ENCODE data around the gene MARCHF10. TPM values are rescaled to one million over a fixed set of nuclear protein-coding genes. Genes with fewer than 3 reads are reported as not detected.
A peak's percentile ranks its signal among the peaks of the same experiment; 100 is the strongest.

MARCHF10 gene
- total and polyA plus RNA-seq, 2 of the 4 experiments (the other 2 are of a cell fraction): 0.18 to 0.74 TPM

- Histone ChIP-seq H3K18ac (ENCODE audit: low read depth, low read length) (no peak overlapping the region), H3K27ac (ENCODE audit: insufficient read depth, low read length) (no peak overlapping the region), H3K79me1 (ENCODE audit: low read depth in 1 of 2, low read length in 2 of 2) (peaks cover 0 to 9% of the 10 kb centered on the region in 2 experiments; a peak in 1 of 4 replicates), H3K23ac (ENCODE audit: low read depth, low read length) (no peak overlapping the region), H3K4me1 (ENCODE audit: control insufficient read depth, insufficient read depth, low read length) (peaks cover 3% of the 10 kb centered on the region; the same call in 1 of the 2 replicates), H3K4ac (ENCODE audit: low read depth, low read length) (no peak overlapping the region), H4K8ac (ENCODE audit: low read depth in 2 of 2, low read length in 2 of 2) (no peak overlapping the region), H2BK5ac (ENCODE audit: low read depth, low read length, poor library complexity, severe bottlenecking) (no peak overlapping the region), H2AK5ac (ENCODE audit: low read depth, low read length) (no peak overlapping the region), H3K14ac (replicated peaks; ENCODE audit: low read depth, low read length) (no peak overlapping the region), H3K9ac (ENCODE audit: low read depth, low read length) (no peak overlapping the region), H2AK9ac (replicated peaks; ENCODE audit: low read depth, low read length, poor library complexity) (peak overlapping the region; percentile 1), H3K4me3 (ENCODE audit: insufficient read depth, low read depth, low read length) (no peak overlapping the region), H2BK120ac (ENCODE audit: low read depth, low read length) (no peak overlapping the region), H4K5ac (ENCODE audit: low read depth, low read length) (no peak overlapping the region), H4K20me1 (ENCODE audit: insufficient read depth, low read length) (0 out of 2 replicates have a peak, but pooled peaks cover 4% of the 10 kb centered on the region), H3K56ac (ENCODE audit: extremely low read depth, insufficient read depth, low read length) (no peak overlapping the region), H3K36me3 (ENCODE audit: control insufficient read depth, insufficient read depth, low read length) (peaks cover 47% of the 10 kb centered on the region), H4K91ac (ENCODE audit: insufficient read depth, low read depth, low read length) (no peak overlapping the region), H2AFZ (replicated peaks; ENCODE audit: low read length, poor library complexity) (no peak overlapping the region), H3K9me1 (ENCODE audit: insufficient read depth, low read length) (peaks cover 9% of the 10 kb centered on the region), H3K27me3 (ENCODE audit: control insufficient read depth, insufficient read depth, low read length) (no peaks in the 10 kb centered on the region), H3K4me2 (ENCODE audit: low read depth, low read length) (no peak overlapping the region), H2BK15ac (ENCODE audit: low read depth, low read length) (no peak overlapping the region), H3K9me3 (ENCODE audit: control insufficient read depth, insufficient read depth, low read length) (no peaks in the 10 kb centered on the region), H2BK20ac (ENCODE audit: low read depth, low read length) (no peak overlapping the region)
- intact Hi-C loops (cut with micrococcal nuclease): no loop called here
- BruUV-seq (replicated peaks): no TSS peak
- dilution Hi-C loops (cut with HindIII; ENCODE audit: low sequenced_read_pairs, unreplicated experiment): no loop called here
- DNase-seq (no peak), ATAC-seq (ENCODE audit: low read depth) (no peak)
- TF ChIP-seq MXI1 (IDR thresholded peaks at IDR 0.05; ENCODE audit: borderline replicate concordance, low read depth, low read length) (no peak), MAFK (IDR thresholded peaks at IDR 0.05; ENCODE audit: low read depth, low read length) (no peak), FOS (IDR thresholded peaks at IDR 0.05; ENCODE audit: low read depth, low read length) (no peak), SMC3 (IDR thresholded peaks at IDR 0.05; ENCODE audit: low read depth, low read length) (no peak), RCOR1 (IDR thresholded peaks at IDR 0.05; ENCODE audit: insufficient replicate concordance, low read length) (no peak), CHD1 (IDR thresholded peaks at IDR 0.05; ENCODE audit: low read depth, low read length) (no peak), BHLHE40 (IDR thresholded peaks at IDR 0.05; ENCODE audit: low read depth, low read length) (no peak), RFX5 (IDR thresholded peaks at IDR 0.05; ENCODE audit: low read depth, low read length) (no peak), CEBPB (IDR thresholded peaks at IDR 0.05; ENCODE audit: low read depth, low read length) (no peak)
- TF ChIP-seq, protein P1, sequence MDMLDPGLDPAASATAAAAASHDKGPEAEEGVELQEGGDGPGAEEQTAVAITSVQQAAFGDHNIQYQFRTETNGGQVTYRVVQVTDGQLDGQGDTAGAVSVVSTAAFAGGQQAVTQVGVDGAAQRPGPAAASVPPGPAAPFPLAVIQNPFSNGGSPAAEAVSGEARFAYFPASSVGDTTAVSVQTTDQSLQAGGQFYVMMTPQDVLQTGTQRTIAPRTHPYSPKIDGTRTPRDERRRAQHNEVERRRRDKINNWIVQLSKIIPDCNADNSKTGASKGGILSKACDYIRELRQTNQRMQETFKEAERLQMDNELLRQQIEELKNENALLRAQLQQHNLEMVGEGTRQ (IDR thresholded peaks at IDR 0.05; ENCODE audit: low read depth, low read length): no peak
- TF ChIP-seq, protein P2, sequence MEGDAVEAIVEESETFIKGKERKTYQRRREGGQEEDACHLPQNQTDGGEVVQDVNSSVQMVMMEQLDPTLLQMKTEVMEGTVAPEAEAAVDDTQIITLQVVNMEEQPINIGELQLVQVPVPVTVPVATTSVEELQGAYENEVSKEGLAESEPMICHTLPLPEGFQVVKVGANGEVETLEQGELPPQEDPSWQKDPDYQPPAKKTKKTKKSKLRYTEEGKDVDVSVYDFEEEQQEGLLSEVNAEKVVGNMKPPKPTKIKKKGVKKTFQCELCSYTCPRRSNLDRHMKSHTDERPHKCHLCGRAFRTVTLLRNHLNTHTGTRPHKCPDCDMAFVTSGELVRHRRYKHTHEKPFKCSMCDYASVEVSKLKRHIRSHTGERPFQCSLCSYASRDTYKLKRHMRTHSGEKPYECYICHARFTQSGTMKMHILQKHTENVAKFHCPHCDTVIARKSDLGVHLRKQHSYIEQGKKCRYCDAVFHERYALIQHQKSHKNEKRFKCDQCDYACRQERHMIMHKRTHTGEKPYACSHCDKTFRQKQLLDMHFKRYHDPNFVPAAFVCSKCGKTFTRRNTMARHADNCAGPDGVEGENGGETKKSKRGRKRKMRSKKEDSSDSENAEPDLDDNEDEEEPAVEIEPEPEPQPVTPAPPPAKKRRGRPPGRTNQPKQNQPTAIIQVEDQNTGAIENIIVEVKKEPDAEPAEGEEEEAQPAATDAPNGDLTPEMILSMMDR (conservative IDR thresholded peaks at IDR 0.05; ENCODE audit: low read depth, low read length): no peak
- TF ChIP-seq, protein P3, sequence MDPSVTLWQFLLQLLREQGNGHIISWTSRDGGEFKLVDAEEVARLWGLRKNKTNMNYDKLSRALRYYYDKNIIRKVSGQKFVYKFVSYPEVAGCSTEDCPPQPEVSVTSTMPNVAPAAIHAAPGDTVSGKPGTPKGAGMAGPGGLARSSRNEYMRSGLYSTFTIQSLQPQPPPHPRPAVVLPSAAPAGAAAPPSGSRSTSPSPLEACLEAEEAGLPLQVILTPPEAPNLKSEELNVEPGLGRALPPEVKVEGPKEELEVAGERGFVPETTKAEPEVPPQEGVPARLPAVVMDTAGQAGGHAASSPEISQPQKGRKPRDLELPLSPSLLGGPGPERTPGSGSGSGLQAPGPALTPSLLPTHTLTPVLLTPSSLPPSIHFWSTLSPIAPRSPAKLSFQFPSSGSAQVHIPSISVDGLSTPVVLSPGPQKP (IDR thresholded peaks at IDR 0.05; ENCODE audit: borderline replicate concordance, low read depth, low read length): no peak
- 95% methylated on average over 13 of the region's 20 CpGs; no CpG with 5 or more reads in 1 of the 2 experiments for WGBS, 2 experiments (ENCODE audit: extremely low coverage in 2 of 2, insufficient read length in 1 of 2)
- in situ Hi-C loops (cut with MboI; ENCODE audit: low sequenced_read_pairs): loop anchor here (10.0 kb wide), 1 partner anchor 703 kb away; no protein-coding TSS in a partner anchor
- CTCF ChIA-PET: interaction anchor here (0.7 kb wide), 1 partner anchor 88 kb away, joined by 5 read pairs; no protein-coding TSS in a partner anchor
- POLR2A ChIA-PET (ENCODE audit: unreplicated experiment): no interaction called here
These were observed 115.9 kb downstream of the MARCHF10 start for GRCh38 chr17:62692159-62692651.

Measured in IMR-90 (cell line).